Measurements from ENCODE around the gene TXNRD2.
"Not testable (repeated sequence)": the region's sequence is repeated elsewhere in the genome, so short reads cannot be mapped to it uniquely, and the experiment has no call there.

DNA sequence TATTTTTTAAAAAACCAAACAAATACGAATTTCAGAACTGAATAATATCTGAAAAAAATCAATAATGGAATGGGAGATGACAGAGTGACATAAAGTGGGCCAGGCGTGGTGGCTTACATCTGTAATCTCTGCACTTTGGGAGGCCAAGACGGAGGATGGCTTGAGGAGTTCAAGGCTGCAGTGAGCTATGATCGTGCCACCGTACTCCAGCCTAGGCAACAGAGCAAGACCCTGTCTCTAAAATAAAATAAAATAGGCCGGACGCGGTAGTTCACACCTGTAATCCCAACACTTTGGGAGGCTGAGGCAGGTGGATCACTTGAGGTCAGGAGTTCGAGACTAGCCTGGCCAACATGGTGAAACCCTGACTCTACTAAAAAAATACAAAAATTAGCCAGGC lies 108.3 kb downstream of the TXNRD2 start:
- not testable (repeated sequence) for TF ChIP-seq EZH2, CTCF (IDR thresholded peaks at IDR 0.05)
